CD4-positive, alpha-beta T cell treated with Interleukin-15 for 4 hours (primary cell): ENCODE results near the gene WDR83.

Experiments
- DNase-seq: peaks from one replicate; pipeline ENCODE4 v3.0.0-alpha.2; 2020; ENCODE audit warnings: low spot score

Gene WDR83

DNA sequence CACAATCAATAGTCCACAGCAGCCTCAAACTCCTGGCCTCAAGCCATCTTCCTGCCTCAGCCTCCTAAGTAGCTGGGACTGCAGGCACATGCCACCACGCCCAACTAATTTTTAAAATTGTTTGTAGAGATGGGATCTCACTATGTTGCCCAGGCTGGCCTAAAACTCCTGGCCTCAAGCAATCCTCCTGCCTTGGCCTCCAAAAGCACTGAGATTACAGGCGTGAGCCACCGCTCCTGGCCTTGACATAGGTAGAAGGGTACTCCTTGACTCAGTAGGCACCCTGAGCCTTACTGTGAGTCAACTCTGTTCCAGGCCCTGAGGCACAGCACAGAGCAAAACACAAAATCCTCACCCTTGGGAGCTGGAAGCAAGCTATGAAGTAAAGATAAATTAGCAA, 49.3 kb downstream of the WDR83 start:
- no peak for DNase-seq

GRCh38 chr19:12720296-12720695, 53.7 kb downstream of the WDR83 start:
- DNase-seq = no peak

GRCh38 chr19:12720851-12721655, 54.4 kb downstream of the WDR83 start:
- no peak for DNase-seq

DNA sequence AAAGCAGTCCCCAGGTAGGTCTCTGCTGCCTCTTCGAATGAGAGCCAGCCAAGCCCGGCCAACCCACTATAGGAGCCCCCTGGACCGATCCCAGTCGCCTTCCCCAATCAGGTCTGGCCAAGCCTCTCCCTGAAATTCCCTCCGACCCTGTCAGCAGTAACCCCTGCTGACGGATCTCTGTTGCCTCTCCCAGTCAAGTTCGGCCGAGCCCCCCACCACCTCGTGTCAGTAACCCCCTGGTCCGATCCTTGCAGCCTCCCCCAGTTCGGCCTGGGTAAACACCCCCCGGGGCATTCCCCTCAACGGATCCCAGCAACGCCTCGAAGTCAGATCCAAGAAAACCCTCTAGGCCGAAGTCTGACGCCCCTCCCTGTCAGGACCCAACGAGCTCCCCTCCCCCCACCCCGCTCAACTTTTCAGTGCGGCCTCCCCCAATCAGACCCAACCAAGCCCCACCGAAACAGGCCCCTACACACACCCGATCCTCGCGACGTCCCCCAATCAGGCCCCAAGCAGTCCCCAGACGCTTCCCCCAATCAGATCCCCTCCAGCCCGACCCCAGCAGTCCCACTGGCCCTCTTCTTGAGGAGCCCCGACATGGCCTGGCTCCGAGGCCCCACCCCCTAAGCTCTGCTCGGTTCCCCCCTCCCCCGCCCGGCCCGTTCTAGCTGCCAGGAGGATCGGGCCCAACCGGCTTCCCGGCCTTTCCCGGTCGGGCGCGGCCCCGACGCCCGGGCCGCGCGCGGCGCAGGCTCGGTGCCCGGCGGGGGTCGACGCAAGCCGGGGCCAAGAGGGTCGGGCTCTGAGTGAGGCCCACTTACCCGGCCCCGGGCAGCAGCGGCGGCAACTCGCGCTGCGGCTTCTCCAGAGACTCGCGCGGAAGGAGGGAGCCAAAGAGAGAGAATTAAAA, 55.3 kb downstream of the WDR83 start:
- peak; percentile 25 for DNase-seq

DNA sequence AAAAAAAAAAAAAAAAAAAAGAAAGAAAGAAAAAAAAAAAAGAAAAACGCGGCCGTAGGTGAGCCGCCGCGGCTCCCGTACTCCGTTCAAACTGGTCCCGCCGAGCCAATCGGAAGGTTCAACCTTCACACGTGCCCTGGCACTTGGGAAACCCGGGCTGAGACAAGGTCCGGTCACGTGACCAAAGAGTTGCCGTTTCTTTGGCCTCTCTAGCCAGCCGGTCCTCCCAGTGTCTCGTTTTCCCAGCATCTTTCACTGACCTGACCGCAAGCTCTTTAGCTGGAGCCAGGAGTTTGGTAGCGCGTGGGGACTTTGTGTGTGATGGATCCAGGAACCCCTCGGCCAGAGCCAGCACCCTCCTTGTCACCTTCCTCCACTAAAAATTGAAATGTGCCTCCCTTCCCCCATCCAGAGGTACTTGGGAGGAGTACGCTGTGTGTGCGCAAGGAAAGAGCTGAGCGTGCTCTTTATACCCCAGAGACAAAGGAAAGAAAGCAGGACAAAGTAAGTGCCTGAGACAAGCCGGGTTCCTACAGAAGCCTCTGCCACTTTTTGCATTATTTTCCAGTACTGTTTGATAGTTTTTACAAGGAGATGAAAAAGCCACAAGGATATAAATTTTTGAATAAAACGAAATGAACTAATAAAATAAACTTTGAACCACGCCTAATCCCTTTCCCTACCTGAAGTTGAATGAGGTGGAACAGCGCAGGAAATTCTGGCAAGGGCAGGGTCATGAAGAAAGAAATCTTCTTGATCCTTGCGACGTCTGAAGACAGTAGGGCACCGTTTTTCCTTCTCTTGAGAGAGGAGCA, 56.2 kb downstream of the WDR83 start:
- DNase-seq = peak; percentile 97

DNA sequence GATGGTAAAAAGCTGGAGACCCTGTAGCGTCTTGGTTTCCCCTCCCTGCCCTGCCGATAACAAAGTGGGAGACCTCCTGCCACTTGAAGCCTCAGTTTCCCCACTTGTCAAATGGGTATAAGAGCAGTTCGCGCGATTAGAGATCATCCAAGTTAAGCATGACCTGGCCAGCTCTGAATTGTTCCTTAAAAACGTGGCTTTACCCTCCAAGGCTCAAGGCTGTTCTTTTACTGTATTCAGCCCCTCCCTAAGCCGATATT, 56.7 kb downstream of the WDR83 start:
- no peak for DNase-seq

DNA sequence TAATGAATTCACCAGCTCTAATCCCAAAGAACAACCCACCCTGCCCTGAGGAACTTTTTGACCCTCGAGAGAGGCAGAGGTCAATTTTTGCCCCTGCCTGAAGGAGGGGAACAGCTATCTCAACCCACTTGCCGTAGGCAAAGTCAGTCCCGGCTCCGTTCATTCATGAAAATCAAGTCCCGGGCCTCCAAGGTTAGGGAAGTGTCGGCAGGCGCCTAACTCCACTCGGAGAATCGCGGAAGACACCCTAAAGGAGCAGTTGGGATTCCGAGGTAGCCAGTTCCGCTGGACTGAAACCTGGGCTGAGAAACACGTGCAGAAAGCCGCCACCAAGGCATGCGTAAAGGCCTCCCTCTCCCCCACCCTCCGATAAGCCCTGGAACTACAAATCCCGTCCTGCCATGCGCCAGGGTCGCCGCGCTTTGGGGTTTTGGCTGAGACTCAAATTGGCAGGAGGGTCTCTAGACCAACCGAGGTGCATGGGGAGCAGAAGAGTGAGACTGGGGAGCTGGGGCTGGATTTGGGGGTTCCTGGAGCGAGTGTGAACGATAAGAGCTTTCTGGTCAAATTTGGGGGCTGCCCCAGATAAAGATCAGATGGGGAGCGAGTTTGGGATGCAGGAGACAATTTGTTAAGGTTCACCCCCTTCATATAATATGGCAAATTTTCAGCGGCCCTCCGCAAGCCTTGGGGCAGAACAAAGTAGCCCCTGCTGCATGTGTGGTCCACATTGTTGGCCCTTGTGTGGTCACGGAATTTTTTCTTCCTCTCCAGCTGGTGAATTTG, 57.2 kb downstream of the WDR83 start, which contains the start of gene TNPO2:
Gene TNPO2 (minus strand): TSS at position 292 of the 786 bp plus-strand sequence. CDS start 2,955 bp downstream, outside the sequence.
- peak; percentile 54 for DNase-seq
